NCI-H2196 treated with DMSO at 0.1 percent for 48 hours (cell line): ENCODE measurements around the gene GOLGA6A.
"Not testable (repeated sequence)": the region's sequence is repeated elsewhere in the genome, so short reads cannot be mapped to it uniquely, and the experiment has no call there.

Experiments
- DNase-seq: peaks from one replicate; lab custom pipeline; 2025; ENCODE audit not compliant: unreplicated experiment; lab: John Stamatoyannopoulos, UW

GOLGA6A gene

GRCh38 chr15:74082450-74082849, at the start of gene GOLGA6A:
GOLGA6A (minus strand) TSS chr15:74082550; CDS start chr15:74082509, 41 bp downstream.
- not testable (repeated sequence) for DNase-seq

GRCh38 chr15:74131628-74132413, 49.5 kb upstream of the GOLGA6A start:
- DNase-seq = no peak

GRCh38 chr15:74130849-74131627, 48.7 kb upstream of the GOLGA6A start:
- DNase-seq = no peak

GRCh38 chr15:74130155-74130848, 48.0 kb upstream of the GOLGA6A start, which contains the start of gene ISLR2:
ISLR2 (plus strand) TSS chr15:74130586; CDS start chr15:74132755, 2,169 bp downstream.
- no peak for DNase-seq

GRCh38 chr15:74129586-74130154, 47.3 kb upstream of the GOLGA6A start:
- no peak for DNase-seq

DNA sequence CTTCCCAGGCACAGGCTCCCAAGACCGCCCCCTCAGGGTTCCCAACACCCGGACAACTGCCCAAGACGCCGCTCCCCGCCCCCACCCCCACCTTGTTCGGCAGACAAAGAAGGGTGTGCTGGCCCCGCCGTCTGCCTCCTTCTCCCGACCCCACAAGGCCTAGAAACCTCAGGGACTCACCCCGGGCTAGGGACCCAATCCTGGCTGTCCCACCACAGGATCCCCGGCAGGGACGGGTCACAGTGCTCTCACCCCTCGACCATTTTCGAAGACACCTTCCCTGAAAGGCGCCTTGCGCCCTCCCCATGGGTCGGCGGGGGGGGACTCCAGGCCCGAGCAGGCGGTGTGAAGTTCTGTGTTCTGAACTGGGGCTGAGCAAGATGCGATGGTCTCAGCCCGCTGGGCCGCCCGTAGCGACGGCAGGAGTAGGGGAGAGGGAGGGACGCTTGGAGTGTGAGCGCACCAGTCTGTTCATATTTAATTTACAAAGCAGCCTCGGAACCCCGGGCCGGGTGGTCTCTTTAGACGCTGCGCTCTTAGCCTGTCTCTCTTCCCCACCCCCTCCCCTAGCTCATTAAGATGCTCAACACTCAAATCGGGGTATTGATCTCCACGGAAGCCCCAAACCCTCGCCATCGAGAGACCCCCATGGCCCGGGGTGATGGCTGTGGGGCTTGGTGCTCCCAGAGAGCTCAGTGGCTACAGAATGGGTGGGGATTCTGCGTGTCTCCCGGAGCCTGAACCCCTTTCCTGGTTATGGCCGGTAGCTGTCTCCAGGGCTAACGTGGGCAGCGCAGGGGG, 46.6 kb upstream of the GOLGA6A start:
- DNase-seq = no peak

DNA sequence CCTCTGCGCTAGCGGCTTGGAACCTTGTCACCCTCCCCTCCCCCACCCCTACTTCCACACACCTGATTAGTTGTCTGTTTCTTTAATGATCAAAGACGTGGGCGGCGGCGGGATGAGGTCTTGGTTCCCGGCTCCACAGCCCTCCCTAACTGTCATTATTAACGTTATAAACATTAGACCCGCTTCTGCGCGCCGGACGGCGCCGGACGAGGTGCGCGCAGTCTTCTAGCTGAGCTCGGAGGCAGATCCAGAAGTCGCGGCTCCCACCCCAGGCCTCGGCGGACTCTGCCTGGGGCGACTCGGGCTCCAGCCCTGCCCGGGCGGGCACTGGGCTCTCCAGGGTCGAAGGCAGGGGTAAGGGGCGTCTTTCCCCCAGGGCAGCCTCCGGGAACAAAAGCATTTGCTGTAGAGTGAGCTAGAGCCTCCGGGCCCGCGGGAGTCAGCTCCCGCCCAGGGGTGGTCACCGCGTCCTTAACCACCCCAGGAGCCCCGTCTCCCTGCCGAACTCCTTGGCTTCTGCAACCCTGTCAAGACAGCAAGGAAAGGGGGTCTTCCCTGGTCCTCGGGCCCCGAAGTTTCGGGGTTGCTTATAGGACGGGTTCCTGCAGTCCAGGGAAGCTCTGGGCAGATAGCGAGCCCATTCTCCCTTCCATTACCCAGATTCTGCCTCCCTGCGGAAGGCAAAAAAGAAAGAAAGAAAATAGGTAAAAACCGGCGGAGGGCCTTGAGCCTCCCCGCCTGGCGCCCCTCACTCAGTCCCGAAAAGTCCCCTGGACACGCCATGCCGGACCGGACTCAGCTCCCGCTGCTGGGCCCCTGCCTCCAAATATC, 45.8 kb upstream of the GOLGA6A start:
- DNase-seq = no peak

GRCh38 chr15:74127255-74127953, 45.1 kb upstream of the GOLGA6A start:
- DNase-seq = peak; percentile 66

GRCh38 chr15:74124759-74125158, 42.4 kb upstream of the GOLGA6A start:
- DNase-seq = no peak

DNA sequence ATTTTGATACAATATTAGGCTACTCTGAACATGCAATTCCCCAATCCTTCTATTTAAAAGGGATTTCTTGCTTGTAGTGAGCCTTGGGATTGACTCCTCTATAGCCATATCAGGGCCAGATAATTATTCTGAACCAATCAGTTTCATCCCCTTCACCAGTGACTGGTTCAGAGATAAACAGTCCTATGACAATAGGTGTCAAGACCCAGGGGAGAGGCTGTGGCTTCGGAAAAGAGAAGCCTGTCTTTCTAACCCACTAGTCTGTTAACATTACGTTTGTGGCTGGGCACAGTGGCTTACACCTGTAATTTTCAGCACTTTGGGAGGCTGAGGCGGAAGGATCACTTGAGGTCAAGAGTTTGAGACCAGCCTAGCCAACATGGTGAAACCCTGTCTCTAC, 41.8 kb upstream of the GOLGA6A start:
- DNase-seq = no peak

DNA sequence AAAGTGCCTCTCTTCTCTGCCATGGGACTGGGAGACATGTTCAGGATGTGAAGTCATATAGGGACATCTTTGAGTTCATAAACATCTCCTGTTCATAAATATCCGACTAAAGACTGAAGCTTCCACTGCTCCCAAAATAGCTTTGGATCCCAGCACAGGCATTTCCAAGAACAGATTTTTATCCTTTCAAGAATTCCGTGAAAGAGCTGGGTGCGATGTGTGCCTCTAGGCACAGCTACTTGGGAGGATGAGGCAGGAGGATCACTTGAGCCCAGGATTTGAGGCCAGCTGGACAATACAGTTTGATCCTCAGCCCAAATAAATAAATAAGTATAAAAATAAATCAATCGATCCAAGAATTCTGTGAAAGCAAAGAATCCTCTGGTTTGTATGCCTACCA, 41.3 kb upstream of the GOLGA6A start:
- no peak for DNase-seq

- no peak for DNase-seq
Measured at GRCh38 chr15:74123131-74123429, 40.7 kb upstream of the GOLGA6A start.

DNA sequence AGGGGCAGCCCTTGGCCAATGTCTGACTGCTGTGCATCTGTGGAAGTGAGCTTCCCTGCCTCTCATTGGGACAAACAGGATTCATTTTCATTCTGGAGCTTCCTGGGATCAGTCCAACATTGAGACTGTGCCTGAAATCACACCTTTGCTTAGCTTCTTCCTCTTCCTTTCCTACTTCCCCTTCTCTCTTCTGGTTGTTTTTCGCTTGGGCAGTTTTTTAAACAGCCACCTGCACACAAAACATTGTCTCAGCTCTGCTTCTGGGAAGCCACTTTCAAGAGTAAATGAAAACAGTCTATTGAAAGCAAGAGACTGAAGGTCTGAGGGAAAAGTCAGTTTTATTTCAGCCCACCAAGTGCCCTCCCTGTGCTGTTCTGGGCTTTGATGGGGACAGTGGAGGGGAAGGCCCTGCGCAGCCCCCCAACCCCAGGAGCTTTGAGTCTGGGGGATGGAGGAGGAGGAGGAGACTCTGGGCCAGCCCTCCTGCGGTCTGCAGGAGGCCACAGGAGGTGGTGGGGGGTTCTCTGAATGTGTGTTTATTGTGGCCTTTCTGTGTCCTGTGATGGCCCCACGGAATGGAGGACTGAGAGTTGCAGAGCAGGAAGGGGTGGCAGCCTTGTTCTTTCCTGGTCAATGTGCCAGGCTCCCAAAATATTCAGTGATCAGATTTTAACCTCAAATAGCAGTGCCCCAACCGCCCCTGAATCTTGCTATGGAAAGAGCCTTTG, 40.2 kb upstream of the GOLGA6A start:
- no peak for DNase-seq

DNA sequence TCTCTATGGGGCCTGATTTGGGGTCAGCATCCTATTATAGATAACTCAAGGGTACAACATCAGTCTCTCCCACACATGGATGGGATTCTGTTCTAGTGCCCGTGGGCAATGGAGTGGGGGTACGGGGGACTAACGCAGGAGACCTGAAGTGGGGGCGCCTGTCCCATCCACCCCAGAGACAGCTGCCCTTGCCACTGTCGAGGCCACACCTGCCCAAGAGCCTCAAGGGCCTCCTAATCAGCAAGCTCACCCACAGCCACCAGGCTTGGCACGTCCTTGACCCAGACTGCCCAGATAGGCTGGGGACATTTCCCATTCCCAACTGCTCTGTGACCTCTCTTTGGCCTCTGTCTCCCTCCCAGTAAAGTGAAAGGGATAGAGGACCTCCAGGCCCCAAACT, 39.5 kb upstream of the GOLGA6A start:
- DNase-seq = no peak

DNA sequence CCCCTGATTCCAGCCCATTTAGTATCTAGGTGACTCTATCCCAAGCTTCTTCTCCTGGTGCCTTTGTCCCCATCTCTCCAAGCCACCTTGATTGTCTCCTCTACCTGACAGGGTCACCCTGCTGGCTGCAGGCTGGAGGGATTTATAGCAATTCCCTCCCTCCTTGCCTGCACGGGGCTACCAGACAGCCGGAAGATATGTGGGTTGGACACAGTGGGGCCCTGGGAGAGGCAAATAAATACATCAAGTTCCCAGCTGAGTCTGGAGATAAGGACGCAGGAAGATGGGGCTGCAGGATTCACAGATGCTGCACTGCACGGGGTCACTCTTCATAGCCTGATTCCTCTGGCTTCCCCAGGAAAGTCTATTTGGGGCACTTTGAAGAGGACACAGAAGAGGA, 38.7 kb upstream of the GOLGA6A start:
- DNase-seq = no peak

DNA sequence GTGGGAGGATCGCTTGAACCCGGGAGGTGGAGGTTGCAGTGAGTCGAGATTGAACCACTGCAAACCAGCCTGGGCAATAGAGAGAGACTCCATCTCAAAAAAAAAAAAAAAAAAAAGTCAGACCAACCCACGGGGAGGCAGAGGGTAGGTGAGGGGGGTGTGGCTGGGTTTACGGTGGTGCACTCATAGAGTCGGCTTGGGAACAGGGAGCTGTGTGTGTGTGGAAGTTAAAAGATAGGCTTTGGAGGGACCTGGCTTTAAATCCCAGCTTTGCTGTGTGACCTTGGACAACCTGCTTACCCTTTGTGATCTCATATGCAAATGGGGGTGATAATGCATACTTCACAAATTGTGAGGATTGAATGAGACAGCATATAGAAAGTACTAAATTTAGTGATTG, 38.1 kb upstream of the GOLGA6A start:
- DNase-seq = no peak

- DNase-seq = no peak
Measured at GRCh38 chr15:74109713-74110112, 27.4 kb upstream of the GOLGA6A start.

DNA sequence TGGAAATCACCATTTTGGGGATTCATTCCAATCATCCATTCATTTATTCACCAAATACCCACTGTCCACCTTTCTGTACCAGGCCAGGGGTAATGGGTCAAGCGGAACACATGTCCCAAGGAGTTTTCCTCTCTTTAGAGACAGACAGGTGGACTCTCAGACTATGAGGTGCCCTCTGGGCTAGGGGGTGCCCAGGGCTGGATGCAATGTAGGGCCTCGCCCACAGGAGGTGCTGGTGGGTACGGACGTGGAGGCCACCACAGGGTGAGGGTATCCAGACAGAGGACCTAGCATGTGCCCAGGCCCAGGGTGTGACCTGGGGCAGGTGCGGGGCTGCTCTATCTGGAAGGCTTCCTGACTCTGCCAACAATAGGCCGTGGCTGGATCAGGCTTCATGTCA, 26.3 kb upstream of the GOLGA6A start:
- not testable (repeated sequence) for DNase-seq

DNA sequence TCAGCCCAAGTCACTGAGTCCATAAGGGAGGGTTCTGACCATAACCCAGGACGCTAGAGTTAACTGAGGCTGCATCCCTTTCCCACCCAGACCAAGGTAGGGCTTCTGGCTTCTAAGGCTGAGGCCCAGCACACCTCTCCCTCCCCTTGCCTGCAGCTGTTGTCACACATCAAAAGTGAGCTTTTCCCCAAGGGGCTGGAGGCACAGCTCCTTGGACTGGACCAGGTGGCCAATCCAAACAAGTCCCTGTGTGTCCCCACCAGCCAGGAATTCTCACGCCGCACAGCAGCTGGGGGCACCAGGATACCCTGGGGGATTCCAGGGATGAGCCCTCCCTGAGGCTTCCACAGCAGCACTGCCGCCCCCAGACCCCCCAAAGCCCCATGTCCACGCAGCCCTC, 25.8 kb upstream of the GOLGA6A start:
- DNase-seq = no peak
